Measurements from ENCODE around the gene MT1F.

GRCh38 chr16:56615353-56615752 lies 42.4 kb upstream of the MT1F start:
- TF ChIP-seq POLR2AphosphoS5 (IDR thresholded peaks at IDR 0.05) (no peak), CTCF (IDR thresholded peaks at IDR 0.05) (no peak), POLR2A (IDR thresholded peaks at IDR 0.05) (no peak)

Data from suprapubic skin (tissue), 4 donors.